Measurements from ENCODE around the gene ZNF76.
A peak's percentile ranks its signal among the peaks of the same experiment; 100 is the strongest.

ZNF76 gene

DNA sequence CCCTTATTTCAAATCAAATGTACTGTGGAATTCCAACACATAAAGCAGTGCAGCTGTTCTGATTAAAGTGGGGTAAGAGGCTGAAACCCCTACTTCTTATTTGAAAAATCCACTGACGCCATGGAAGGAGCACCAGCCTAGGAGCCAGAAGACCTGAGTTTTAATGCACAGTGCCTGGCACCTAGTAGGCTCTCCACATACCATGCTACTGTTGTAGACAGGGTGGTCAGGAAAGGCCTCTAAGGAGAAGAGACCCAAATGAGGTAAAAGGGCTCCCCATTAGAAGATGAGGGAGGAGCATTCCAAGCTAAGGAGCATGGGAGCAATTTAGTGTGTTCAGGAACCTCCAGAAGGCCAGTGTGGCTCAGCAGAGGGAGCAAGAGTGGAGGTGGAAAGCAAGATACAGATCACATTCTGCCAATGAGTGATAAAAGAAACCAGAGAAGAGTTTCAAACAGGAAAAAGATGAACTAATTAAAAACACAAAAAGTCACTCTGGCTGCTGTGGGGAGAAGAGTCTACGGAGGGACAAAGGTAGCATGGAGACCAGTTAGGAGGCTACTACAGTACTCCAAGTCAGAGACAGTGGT, 11.8 kb upstream of the ZNF76 start:
- H3K9me3 Mint-ChIP-seq = no peaks in the 10 kb centered on the region
- no peak overlapping the region for H3K27ac Mint-ChIP-seq
- ATAC-seq = no peak
- H3K4me1 Mint-ChIP-seq = peaks cover 15% of the 10 kb centered on the region
- peaks cover 30% of the 10 kb centered on the region for H3K36me3 Mint-ChIP-seq
- no peak overlapping the region for H3K4me3 Mint-ChIP-seq
- H3K27me3 Mint-ChIP-seq = no peaks in the 10 kb centered on the region

GRCh38 chr6:35248300-35248699, 11.2 kb upstream of the ZNF76 start:
- H3K36me3 Mint-ChIP-seq = peaks cover 32% of the 10 kb centered on the region
- no peak overlapping the region for H3K27ac Mint-ChIP-seq
- H3K4me3 Mint-ChIP-seq = no peak overlapping the region
- ATAC-seq = no peak
- H3K9me3 Mint-ChIP-seq = no peaks in the 10 kb centered on the region
- H3K27me3 Mint-ChIP-seq = no peaks in the 10 kb centered on the region
- peaks cover 15% of the 10 kb centered on the region for H3K4me1 Mint-ChIP-seq

DNA sequence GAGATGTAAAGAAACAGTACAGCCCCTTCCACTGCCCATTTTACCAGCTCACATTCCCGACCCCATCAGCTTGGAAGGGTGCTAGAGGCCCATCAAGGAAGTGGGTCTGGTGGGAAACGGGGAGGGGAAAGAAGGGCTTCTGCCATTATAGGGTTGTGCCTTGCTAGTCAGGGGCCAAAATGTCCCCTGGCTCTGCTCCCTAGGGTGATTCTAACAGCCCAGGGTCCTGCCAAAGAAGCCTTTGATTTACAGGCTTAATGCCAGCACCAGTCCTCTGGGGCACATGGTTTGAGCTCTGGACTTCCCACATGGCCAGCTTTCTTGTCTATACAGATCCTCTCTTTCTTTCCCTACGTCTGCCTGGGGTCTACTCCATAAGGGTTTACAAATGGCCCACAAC, 10.6 kb upstream of the ZNF76 start:
- Mint-ChIP-seq H3K4me1 (peaks cover 15% of the 10 kb centered on the region), H3K9me3 (no peaks in the 10 kb centered on the region), H3K27ac (no peak overlapping the region), H3K27me3 (no peaks in the 10 kb centered on the region), H3K36me3 (peaks cover 38% of the 10 kb centered on the region), H3K4me3 (no peak overlapping the region)
- ATAC-seq = no peak

DNA sequence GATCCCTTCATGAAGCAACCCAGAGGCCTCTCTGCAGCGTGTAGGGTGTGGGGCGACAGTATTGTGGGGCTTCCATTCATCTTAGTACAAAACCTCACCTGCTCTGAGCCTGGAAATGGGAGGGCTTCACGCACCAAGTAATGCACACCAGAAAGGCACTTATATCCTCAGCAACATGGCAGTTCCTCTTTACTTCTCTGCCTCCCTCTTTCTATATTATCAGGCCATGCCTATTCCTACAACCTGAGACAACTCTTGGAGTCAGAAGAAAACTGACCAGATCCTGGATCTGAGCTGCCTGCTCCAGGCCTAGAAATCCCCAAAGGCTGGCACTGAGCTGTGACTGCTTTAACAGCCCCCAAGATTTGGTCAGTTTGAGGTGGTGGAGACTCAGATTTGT, 7.6 kb upstream of the ZNF76 start:
- Mint-ChIP-seq H3K27ac (no peak overlapping the region), H3K36me3 (peaks cover 14% of the 10 kb centered on the region), H3K4me3 (no peak overlapping the region), H3K27me3 (no peaks in the 10 kb centered on the region), H3K4me1 (peaks cover 15% of the 10 kb centered on the region), H3K9me3 (no peaks in the 10 kb centered on the region)
- ATAC-seq = no peak

DNA sequence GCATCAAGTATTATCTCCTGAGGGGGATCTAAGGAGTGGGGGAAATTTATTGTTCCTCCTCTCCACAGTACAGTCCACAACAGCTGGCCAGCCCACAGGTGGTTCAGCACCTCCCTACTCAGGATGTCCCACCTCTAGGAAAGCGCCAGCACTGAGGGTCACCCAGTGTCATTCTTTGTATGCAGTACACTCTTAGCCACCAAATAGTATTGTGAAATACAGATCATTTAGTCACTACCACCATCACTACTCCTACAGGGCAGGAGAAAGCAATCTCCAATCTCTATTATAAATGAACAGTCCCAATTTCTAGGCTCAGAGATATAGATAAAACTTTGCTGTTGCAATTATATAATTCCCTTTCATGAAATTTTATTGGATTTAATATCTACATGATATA, 6.3 kb upstream of the ZNF76 start:
- H3K27ac Mint-ChIP-seq = no peak overlapping the region
- peaks cover 14% of the 10 kb centered on the region for H3K36me3 Mint-ChIP-seq
- no peak overlapping the region for H3K4me3 Mint-ChIP-seq
- H3K4me1 Mint-ChIP-seq = peaks cover 8% of the 10 kb centered on the region
- no peaks in the 10 kb centered on the region for H3K9me3 Mint-ChIP-seq
- no peak for ATAC-seq
- H3K27me3 Mint-ChIP-seq = no peaks in the 10 kb centered on the region

GRCh38 chr6:35258336-35258735, 1.2 kb upstream of the ZNF76 start:
- Mint-ChIP-seq H3K27ac (peak overlapping the region; percentile 96), H3K4me1 (peaks cover 31% of the 10 kb centered on the region), H3K27me3 (no peaks in the 10 kb centered on the region), H3K9me3 (no peaks in the 10 kb centered on the region), H3K4me3 (peak overlapping the region; percentile 98), H3K36me3 (peaks cover 6% of the 10 kb centered on the region)
- no peak for ATAC-seq

- Mint-ChIP-seq H3K4me1 (peaks cover 34% of the 10 kb centered on the region), H3K9me3 (no peaks in the 10 kb centered on the region), H3K4me3 (peak overlapping the region; percentile 98), H3K36me3 (peaks cover under 1% of the 10 kb centered on the region), H3K27ac (peak overlapping the region; percentile 96), H3K27me3 (no peaks in the 10 kb centered on the region)
- peak; percentile 44 for ATAC-seq
Observed at GRCh38 chr6:35258858-35259193, 709 bp upstream of the ZNF76 start.

GRCh38 chr6:35259948-35260590, 534 bp downstream of the ZNF76 start:
- Mint-ChIP-seq H3K36me3 (no peaks in the 10 kb centered on the region), H3K27ac (peak overlapping the region; percentile 96), H3K9me3 (no peaks in the 10 kb centered on the region), H3K4me3 (peak overlapping the region; percentile 98), H3K27me3 (no peaks in the 10 kb centered on the region), H3K4me1 (peaks cover 47% of the 10 kb centered on the region)
- ATAC-seq = peak; percentile 84

DNA sequence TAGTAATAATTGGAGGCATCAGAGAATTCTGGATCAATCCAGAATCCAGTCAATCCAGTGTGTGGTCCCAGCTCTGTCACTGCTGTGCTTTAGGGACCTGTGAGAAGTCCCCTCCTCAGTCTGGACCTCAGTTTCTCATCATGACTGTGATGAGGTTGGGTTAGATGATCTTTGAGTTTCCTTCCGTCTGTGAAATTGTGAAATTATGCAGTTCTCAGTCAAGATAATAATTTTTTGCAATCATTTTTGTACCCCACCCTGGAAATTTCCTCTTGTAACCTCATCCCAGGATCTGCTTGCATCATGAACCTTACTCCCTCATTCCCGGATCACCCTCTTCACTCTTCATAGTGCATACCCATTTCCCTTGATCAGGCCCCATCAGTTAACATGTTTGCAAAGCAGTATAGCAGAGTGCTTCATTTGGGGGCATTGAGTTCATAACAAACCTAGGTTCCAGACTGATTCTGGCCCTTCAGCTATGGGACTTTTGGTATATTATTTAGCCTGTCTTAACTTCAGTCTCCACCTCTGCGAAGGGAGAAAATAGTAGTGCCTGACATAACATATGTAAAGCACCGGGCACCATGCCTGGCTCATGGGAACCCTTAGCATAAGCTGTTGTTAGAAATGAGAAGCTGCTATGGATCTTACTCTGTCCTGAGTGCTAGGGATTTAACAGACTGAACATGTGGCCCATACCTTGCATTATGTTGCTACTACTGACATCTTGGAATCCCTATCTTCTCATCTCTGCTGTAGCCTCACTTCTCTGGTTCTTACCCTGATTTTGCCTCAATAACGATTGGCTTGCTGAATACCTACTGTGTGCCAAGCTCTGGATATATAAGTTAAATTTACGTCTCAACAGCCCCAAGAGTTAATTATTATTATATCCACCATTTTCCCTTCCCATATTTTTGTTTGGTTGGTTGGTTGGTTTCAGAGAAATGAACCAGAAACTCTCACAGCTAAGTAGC, 1.3 kb downstream of the ZNF76 start:
- Mint-ChIP-seq H3K4me3 (peak overlapping the region; percentile 98), H3K4me1 (peaks cover 55% of the 10 kb centered on the region), H3K27me3 (no peaks in the 10 kb centered on the region), H3K36me3 (peaks cover 5% of the 10 kb centered on the region), H3K27ac (peak overlapping the region; percentile 96), H3K9me3 (no peaks in the 10 kb centered on the region)
- ATAC-seq = no peak

DNA sequence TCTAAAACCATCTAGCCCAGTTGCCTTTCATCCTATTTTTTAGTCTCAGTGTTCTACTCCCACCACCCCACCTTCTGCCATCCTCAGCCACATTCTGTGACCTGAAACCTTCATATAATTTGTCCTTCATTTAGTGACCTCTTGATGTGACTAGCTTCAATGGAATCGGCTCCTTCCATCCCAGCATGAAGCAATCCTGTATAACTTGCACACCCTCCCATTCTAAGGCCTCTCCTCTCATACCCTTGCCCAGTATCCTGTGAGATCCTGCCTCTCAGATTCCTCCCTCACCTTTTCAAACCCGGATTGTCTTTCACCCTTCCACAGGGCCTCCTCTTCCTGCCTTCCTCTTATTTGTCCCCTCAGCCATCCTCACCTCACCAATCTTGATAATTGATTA, 3.1 kb downstream of the ZNF76 start:
- H3K4me1 Mint-ChIP-seq = peaks cover 61% of the 10 kb centered on the region
- H3K9me3 Mint-ChIP-seq = no peaks in the 10 kb centered on the region
- no peak for ATAC-seq
- H3K27ac Mint-ChIP-seq = peak overlapping the region; percentile 15
- H3K27me3 Mint-ChIP-seq = no peaks in the 10 kb centered on the region
- H3K4me3 Mint-ChIP-seq = no peak overlapping the region
- peaks cover 5% of the 10 kb centered on the region for H3K36me3 Mint-ChIP-seq

DNA sequence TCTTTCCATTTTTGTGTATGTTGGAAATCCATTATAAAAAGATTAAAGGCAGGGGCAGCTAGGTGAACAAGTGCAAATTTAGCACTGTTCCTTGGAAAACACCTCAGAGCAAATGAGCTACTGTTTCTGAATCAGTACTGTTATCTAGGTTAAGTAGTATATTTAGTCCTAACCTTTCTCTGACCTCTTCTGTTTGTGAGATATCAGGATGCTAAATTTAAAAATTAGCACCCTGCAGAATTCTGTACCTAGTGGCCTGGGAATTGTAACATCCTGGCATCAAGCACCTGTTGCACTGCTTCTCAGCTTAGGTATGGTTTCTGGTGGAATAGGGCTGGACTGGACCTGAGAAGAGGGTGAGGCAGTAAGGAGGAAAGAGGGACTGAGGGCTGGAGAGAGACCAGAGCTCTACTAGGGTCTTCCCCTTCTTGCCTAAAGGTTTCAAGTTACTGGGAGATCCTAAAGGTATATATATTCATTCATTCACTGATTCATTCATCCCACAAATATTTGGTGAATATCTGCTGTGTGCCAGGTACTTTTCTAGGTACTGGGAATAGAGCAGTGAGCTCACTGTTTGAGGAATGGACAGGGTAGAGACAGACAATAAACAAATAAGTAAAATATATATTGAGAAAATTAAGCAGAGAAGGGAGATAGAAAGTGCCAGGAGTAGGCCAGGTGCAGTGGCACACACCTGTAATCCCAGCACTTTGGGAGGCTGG, 5.2 kb downstream of the ZNF76 start:
- Mint-ChIP-seq H3K36me3 (peaks cover 5% of the 10 kb centered on the region), H3K4me3 (no peak overlapping the region), H3K4me1 (peaks cover 64% of the 10 kb centered on the region), H3K27ac (peak overlapping the region; percentile 15), H3K9me3 (no peaks in the 10 kb centered on the region), H3K27me3 (no peaks in the 10 kb centered on the region)
- no peak for ATAC-seq

- Mint-ChIP-seq H3K9me3 (no peaks in the 10 kb centered on the region), H3K36me3 (peaks cover 9% of the 10 kb centered on the region), H3K4me1 (peaks cover 58% of the 10 kb centered on the region), H3K27me3 (no peaks in the 10 kb centered on the region), H3K27ac (peak overlapping the region; percentile 0), H3K4me3 (no peak overlapping the region)
- no peak for ATAC-seq
Observed at GRCh38 chr6:35265523-35265922, 6.0 kb downstream of the ZNF76 start.

GRCh38 chr6:35267446-35267845, 7.9 kb downstream of the ZNF76 start:
- Mint-ChIP-seq H3K27ac (no peak overlapping the region), H3K9me3 (no peaks in the 10 kb centered on the region), H3K4me3 (no peak overlapping the region), H3K4me1 (peaks cover 41% of the 10 kb centered on the region), H3K36me3 (peaks cover 16% of the 10 kb centered on the region), H3K27me3 (no peaks in the 10 kb centered on the region)
- ATAC-seq = no peak

GRCh38 chr6:35267897-35268296, 8.4 kb downstream of the ZNF76 start:
- Mint-ChIP-seq H3K36me3 (peaks cover 16% of the 10 kb centered on the region), H3K27me3 (no peaks in the 10 kb centered on the region), H3K9me3 (no peaks in the 10 kb centered on the region), H3K4me3 (no peak overlapping the region), H3K4me1 (peaks cover 37% of the 10 kb centered on the region), H3K27ac (no peak overlapping the region)
- ATAC-seq = no peak

GRCh38 chr6:35272005-35272404, 12.5 kb downstream of the ZNF76 start:
- no peak overlapping the region for H3K27ac Mint-ChIP-seq
- H3K27me3 Mint-ChIP-seq = no peaks in the 10 kb centered on the region
- peaks cover 16% of the 10 kb centered on the region for H3K4me1 Mint-ChIP-seq
- no peaks in the 10 kb centered on the region for H3K9me3 Mint-ChIP-seq
- peaks cover 19% of the 10 kb centered on the region for H3K36me3 Mint-ChIP-seq
- no peak for ATAC-seq
- H3K4me3 Mint-ChIP-seq = no peak overlapping the region

Data from stimulated activated memory B cell treated with anti-CD40 and anti-IgM and Interleukin-4, amounts not matched to agents 10 μg/mL and 1 μg/mL and 100 μg/mL, for 72 hours (primary cell).